Endothelial cell of umbilical vein (primary cell): ENCODE results near the gene RAB31. TPM values are rescaled to one million over a fixed set of nuclear protein-coding genes. Genes with fewer than 3 reads are reported as not detected.

Source experiments
- BruUV-seq: library from RNA; stranded (reverse); fragments of 400-500 nt; replicated peaks from 2 replicates; lab custom pipeline; 2021; lab: Mats Ljungman, UMichigan
- CTCF ChIA-PET: fragments of 300-600, 350-600 bp; sonication (Branson Sonifier 250); formaldehyde crosslinking; loops from one replicate; lab custom pipeline; 2021; ENCODE audit warnings: antibody characterized with exemption, inconsistent platforms; lab: Charles Lee
- POLR2A ChIA-PET: fragments of 300-600, 350-600 bp; sonication (Branson Sonifier 250); formaldehyde crosslinking; loops from one replicate; lab custom pipeline; 2021; ENCODE audit warnings: antibody characterized with exemption, inconsistent platforms; lab: Charles Lee
- DNase-seq: peaks from one replicate; pipeline ENCODE4 v3.0.0-alpha.2; 2011; ENCODE audit warnings: low read depth, low spot score
- FAIRE-seq: peaks from 2 replicates; lab custom pipeline; 2011; peaks lifted over from hg19 to GRCh38; lab: Jason Lieb, UNC
- H2AFZ ChIP-seq: 2 replicates; pipeline ENCODE4 v1.6.0; 2012; ENCODE audit warnings: low read depth, low read length, control low read depth, inconsistent platforms
- H3K27ac ChIP-seq: 2 replicates; pipeline ENCODE4 v1.5.1; 2011; ENCODE audit warnings: low read depth, mild to moderate bottlenecking, control low read depth, low read length, moderate library complexity; ENCODE audit not compliant: insufficient read depth
- H3K27me3 ChIP-seq, 2 experiments: 2 replicates each; pipeline versions ENCODE4 v1.6.0 to v1.6.1; 2011; ENCODE audit warnings: low read length in 2 of 2, mixed read lengths in 1 of 2; ENCODE audit not compliant: control insufficient read depth in 2 of 2, insufficient read depth in 2 of 2
- H3K36me3 ChIP-seq, 2 experiments: 2 replicates in 1 of 2; 3 replicates in 1 of 2; pipeline ENCODE4 v1.5.1; 2011; ENCODE audit warnings: low read length in 2 of 2, mild to moderate bottlenecking in 1 of 2, moderate library complexity in 1 of 2; ENCODE audit not compliant: control insufficient read depth in 2 of 2, insufficient read depth in 2 of 2; ENCODE audit errors: extremely low read depth in 1 of 2
- H3K4me1 ChIP-seq: 3 replicates; pipeline ENCODE4 v1.5.1; 2011; ENCODE audit warnings: mild to moderate bottlenecking, low read length; ENCODE audit not compliant: control insufficient read depth, insufficient read depth; ENCODE audit errors: extremely low read depth
- H3K4me2 ChIP-seq: 2 replicates; pipeline ENCODE4 v1.6.1; 2011; ENCODE audit warnings: low read length, control low read depth, mixed read lengths; ENCODE audit not compliant: insufficient read depth
- H3K4me3 ChIP-seq, 3 experiments: fragments of 200-600 bp in 1 of 3; sonication (generic), shearing (Covaris generic) in 1 of 3; replicated peaks in 1 of 3; 2 replicates each; pipeline ENCODE4 v1.5.1; 2011 to 2016; ENCODE audit warnings: control low read depth in 3 of 3, low read length in 3 of 3, mild to moderate bottlenecking in 2 of 3, inconsistent platforms in 1 of 3, low read depth in 1 of 3, moderate library complexity in 1 of 3; ENCODE audit not compliant: insufficient read depth in 1 of 3
- H3K79me2 ChIP-seq: 2 replicates; pipeline ENCODE4 v1.6.0; 2012; ENCODE audit warnings: low read length, inconsistent platforms; ENCODE audit not compliant: control insufficient read depth, insufficient read depth
- H3K9ac ChIP-seq: replicated peaks from 2 replicates; pipeline ENCODE3; 2011; ENCODE audit warnings: low read length, control low read depth; ENCODE audit not compliant: insufficient read depth; ENCODE audit errors: extremely low read depth
- H3K9me1 ChIP-seq: replicated peaks from 3 replicates; pipeline ENCODE4 v1.6.0; 2011; ENCODE audit warnings: mild to moderate bottlenecking, low read length; ENCODE audit not compliant: control insufficient read depth, insufficient read depth; ENCODE audit errors: extremely low read depth
- H3K9me3 ChIP-seq: replicated peaks from 2 replicates; pipeline ENCODE4 v1.5.1; 2012; ENCODE audit warnings: low read length, inconsistent platforms; ENCODE audit not compliant: control insufficient read depth, insufficient read depth
- H4K20me1 ChIP-seq: replicated peaks from 2 replicates; pipeline ENCODE3; 2011; ENCODE audit warnings: mild to moderate bottlenecking, low read length; ENCODE audit not compliant: control insufficient read depth, insufficient read depth; ENCODE audit errors: extremely low read depth
- CTCF ChIP-seq, 2 donors: IDR thresholded peaks; 1 replicate in 1 of 2; 2 replicates in 1 of 2; pipeline ENCODE4 v1.5.1; 2011; ENCODE audit warnings: low read length in 2 of 2, mild to moderate bottlenecking in 2 of 2, moderate library complexity in 2 of 2, control low read depth in 1 of 2, inconsistent platforms in 1 of 2, low read depth in 1 of 2; ENCODE audit not compliant: insufficient read depth in 1 of 2; ENCODE audit errors: extremely low read depth in 1 of 2
- EZH2 ChIP-seq: IDR thresholded peaks from 2 replicates; pipeline ENCODE4 v1.6.1; 2012; ENCODE audit warnings: borderline replicate concordance, low read depth, mild to moderate bottlenecking, moderate library complexity, low read length, inconsistent platforms; ENCODE audit not compliant: severe bottlenecking
- FOS ChIP-seq: IDR thresholded peaks from 2 replicates; pipeline ENCODE4 v1.6.1; 2011; ENCODE audit warnings: mild to moderate bottlenecking, low read length, moderate library complexity, borderline replicate concordance; ENCODE audit not compliant: insufficient read depth
- JUN ChIP-seq: IDR thresholded peaks from 2 replicates; pipeline ENCODE4 v1.6.1; 2011; ENCODE audit warnings: borderline replicate concordance, low read depth; ENCODE audit not compliant: insufficient read length, insufficient read depth
- MAX ChIP-seq: IDR thresholded peaks from 2 replicates; pipeline ENCODE4 v1.6.1; 2011; ENCODE audit not compliant: insufficient read depth, insufficient read length
- MYC ChIP-seq: IDR thresholded peaks from one replicate; pipeline ENCODE4 v1.6.1; 2011; ENCODE audit warnings: mild to moderate bottlenecking, low read depth, low read length
- POLR2A ChIP-seq: IDR thresholded peaks from 2 replicates; pipeline ENCODE4 v1.6.1; 2012; ENCODE audit warnings: low read depth, mild to moderate bottlenecking, control low read depth, low read length
- dilution Hi-C: fragments of 300-500 bp; cut with MboI; formaldehyde crosslinking; loops from one replicate; pipeline ENCODE4 v1.15.0; 2019; ENCODE audit warnings: low sequenced_read_pairs; ENCODE audit not compliant: extremely low pct_ligation_motif_present
- intact Hi-C: fragments of 100-400 bp; cut with micrococcal nuclease; formaldehyde crosslinking; loops from one replicate; pipeline ENCODE4 v1.10.0; 2022
- polyA plus RNA-seq, 4 experiments: library from polyadenylated mRNA; depleted of rRNA in 3 of 4; stranded (reverse) in 3 of 4; unstranded in 1 of 4; fragments of >200 nt; gene quantifications; 2 replicates each; pipeline versions ENCODE4 v1.2.1 to v1.2.3, GENCODE V29; 2011 to 2012; ENCODE audit warnings: missing spikeins in 1 of 4
- total RNA-seq: library from RNA; stranded (reverse); gene quantifications from 2 replicates; pipeline ENCODE4 v1.2.3, GENCODE V29; 2021

Gene RAB31
- total and polyA plus RNA-seq, 2 donors (not counting 3 experiments of a cell fraction or from before 2014, with no cell fraction given) = 30.5 TPM

GRCh38 chr18:9735238-9735637 lies 27.1 kb downstream of the RAB31 start:
- Histone ChIP-seq H3K27ac (no peak overlapping the region), H4K20me1 (no peaks in the 10 kb centered on the region), H3K9me3 (no peaks in the 10 kb centered on the region), H3K27me3 (no peaks in the 10 kb centered on the region), H3K9ac (no peak overlapping the region), H3K36me3 (peaks cover 0 to 3% of the 10 kb centered on the region in 2 experiments), H3K4me2 (no peak overlapping the region), H3K4me1 (peaks cover 20% of the 10 kb centered on the region), H3K4me3 (no peak overlapping the region), H3K9me1 (no peaks in the 10 kb centered on the region), H3K79me2 (peaks cover 2% of the 10 kb centered on the region), H2AFZ (no peak overlapping the region)
- CTCF ChIA-PET = no interaction called here
- dilution Hi-C loops = no loop called here
- BruUV-seq = no TSS peak
- DNase-seq = no peak
- POLR2A ChIA-PET = no interaction called here
- TF ChIP-seq MAX (no peak), JUN (no peak), CTCF (IDR thresholded peaks at IDR 0.05; ENCODE audit: extremely low read depth in 1 of 2, insufficient read depth in 1 of 2, low read depth in 1 of 2, low read length in 2 of 2) (no peak), EZH2 (no peak), MYC (no peak), FOS (no peak), POLR2A (no peak)
- intact Hi-C loops = no loop called here
- FAIRE-seq = no peak
